HG03280 (cell line): ENCODE measurements around the gene SH3YL1.

Experiments used
- ATAC-seq: cut with Tn5 transposase; IDR thresholded peaks from one replicate; pipeline ENCODE4 v1.9.1; 2021; ENCODE audit warnings: mild to moderate bottlenecking, moderate library complexity; ENCODE audit not compliant: unreplicated experiment

Gene SH3YL1

GRCh38 chr2:282371-283263 is 18.8 kb upstream of the SH3YL1 start:
- no peak for ATAC-seq

GRCh38 chr2:281381-281780 is 17.5 kb upstream of the SH3YL1 start:
- ATAC-seq: no peak

- no peak for ATAC-seq
These were observed 16.8 kb upstream of the SH3YL1 start for GRCh38 chr2:280650-281110.

- no peak for ATAC-seq
These were observed 16.3 kb upstream of the SH3YL1 start for GRCh38 chr2:279956-280649.

- ATAC-seq: no peak
These were observed 15.5 kb upstream of the SH3YL1 start for GRCh38 chr2:279366-279765.

GRCh38 chr2:278927-279320 is 15.1 kb upstream of the SH3YL1 start:
- no peak for ATAC-seq

GRCh38 chr2:278312-278926 is 14.6 kb upstream of the SH3YL1 start:
- no peak for ATAC-seq

- ATAC-seq: peak; percentile 83
These were observed 11.6 kb upstream of the SH3YL1 start for GRCh38 chr2:275466-275865.

GRCh38 chr2:274503-274902 is 10.7 kb upstream of the SH3YL1 start:
- ATAC-seq: no peak

GRCh38 chr2:273333-273732 is 9.5 kb upstream of the SH3YL1 start:
- ATAC-seq: no peak

- no peak for ATAC-seq
These were observed 8.1 kb upstream of the SH3YL1 start for GRCh38 chr2:271917-272316.

GRCh38 chr2:270861-271260 is 7.0 kb upstream of the SH3YL1 start:
- no peak for ATAC-seq

- no peak for ATAC-seq
These were observed 5.7 kb upstream of the SH3YL1 start for GRCh38 chr2:269356-270030.

- ATAC-seq: no peak
These were observed 4.5 kb upstream of the SH3YL1 start for GRCh38 chr2:268323-268722.

- peak; percentile 92 for ATAC-seq
These were observed 949 bp upstream of the SH3YL1 start, which contains the start of gene ACP1 for GRCh38 chr2:264493-265468. ACP1 (plus strand) TSS chr2:264947; CDS start chr2:264965, 18 bp downstream.

- ATAC-seq: no peak
These were observed 652 bp downstream of the SH3YL1 start for GRCh38 chr2:263022-263738.

GRCh38 chr2:262117-262516 is 1.7 kb downstream of the SH3YL1 start:
- no peak for ATAC-seq

GRCh38 chr2:260507-261161 is 3.2 kb downstream of the SH3YL1 start:
- ATAC-seq: no peak
